Smooth muscle cell (in vitro differentiated cells): ENCODE measurements around the gene P3R3URF. TPM values are rescaled to one million over a fixed set of nuclear protein-coding genes. Genes with fewer than 3 reads are reported as not detected.

Experiments used
- DNase-seq: peaks from one replicate; lab custom pipeline; 2025; ENCODE audit not compliant: unreplicated experiment; lab: John Stamatoyannopoulos, UW
- H2AFZ ChIP-seq: fragments of 200-600 bp; sonication (generic); 2 replicates; pipeline ENCODE4 v1.6.0; 2016; ENCODE audit warnings: antibody characterized with exemption, low read depth, mild to moderate bottlenecking
- H3F3A ChIP-seq: fragments of 200-600 bp; sonication (generic); 2 replicates; pipeline ENCODE4 v1.6.0; 2017; ENCODE audit warnings: antibody characterized with exemption, low read depth
- H3K27ac ChIP-seq: fragments of 200-600 bp; sonication (generic); 2 replicates; pipeline ENCODE4 v1.5.1; 2016; ENCODE audit warnings: low read depth, mild to moderate bottlenecking
- H3K27me3 ChIP-seq: fragments of 200-600 bp; sonication (generic); 2 replicates; pipeline ENCODE4 v1.6.1; 2016; ENCODE audit warnings: low read depth, mild to moderate bottlenecking
- H3K36me3 ChIP-seq: fragments of 200-600 bp; sonication (generic); 2 replicates; pipeline ENCODE4 v1.5.1; 2016; ENCODE audit warnings: low read depth
- H3K4me1 ChIP-seq: fragments of 200-600 bp; sonication (generic); 2 replicates; pipeline ENCODE4 v1.5.1; 2016; ENCODE audit warnings: low read depth
- H3K4me2 ChIP-seq: fragments of 200-600 bp; sonication (generic); 2 replicates; pipeline ENCODE4 v1.6.0; 2016; ENCODE audit warnings: mild to moderate bottlenecking
- H3K4me3 ChIP-seq: fragments of 200-600 bp; sonication (generic); 2 replicates; pipeline ENCODE4 v1.5.1; 2016; ENCODE audit warnings: mild to moderate bottlenecking
- H3K79me2 ChIP-seq: fragments of 200-600 bp; sonication (generic); 2 replicates; pipeline ENCODE4 v1.6.0; 2016; ENCODE audit warnings: low read depth, mild to moderate bottlenecking
- H3K9ac ChIP-seq: fragments of 200-600 bp; sonication (generic); 2 replicates; pipeline ENCODE4 v1.6.0; 2016; ENCODE audit warnings: low read depth
- H3K9me3 ChIP-seq: fragments of 200-600 bp; sonication (generic); replicated peaks from 2 replicates; pipeline ENCODE4 v1.5.1; 2016; ENCODE audit warnings: low read depth
- H4K20me1 ChIP-seq: fragments of 200-600 bp; sonication (generic); 2 replicates; pipeline ENCODE4 v1.6.0; 2016; ENCODE audit warnings: low read depth
- CTCF ChIP-seq: fragments of 200-600 bp; sonication (generic); IDR thresholded peaks from 2 replicates; pipeline ENCODE4 v1.5.1; 2017; ENCODE audit warnings: borderline replicate concordance, mild to moderate bottlenecking, antibody characterized with exemption; ENCODE audit not compliant: insufficient read depth, poor library complexity, severe bottlenecking
- WGBS: methylation state at CpG from one replicate; pipeline ENCODE4 v1.1.7; 2016; ENCODE audit warnings: low lambda C conversion rate; 5-methylcytosine and 5-hydroxymethylcytosine counted together
- polyA plus RNA-seq: library from polyadenylated mRNA; unstranded; fragments of >200 nt; fragmentation: Nextera tagmentation; extraction: Ambion mirVana; gene quantifications from 2 replicates; pipeline ENCODE4 v1.2.1, GENCODE V29; 2016
- total RNA-seq: library from RNA; depleted of rRNA; stranded (reverse); fragments of >200 nt; gene quantifications from 2 replicates; pipeline ENCODE4 v1.2.3, GENCODE V29; 2014

Gene P3R3URF
- total and polyA plus RNA-seq, 2 experiments from 2014 or later: not detected

GRCh38 chr1:46169811-46170454 is 6.4 kb downstream of the P3R3URF start:
- H3K9me3 ChIP-seq: no peaks in the 10 kb centered on the region
- 96% methylated on average over 3 of the region's 3 CpGs for WGBS
- TF ChIP-seq CTCF: no peak
- peaks cover 13% of the 10 kb centered on the region for H3K4me1 ChIP-seq
- DNase-seq: no peak
- H3K27me3 ChIP-seq: no peaks in the 10 kb centered on the region
- no peak overlapping the region for H3K27ac ChIP-seq
- no peaks in the 10 kb centered on the region for H4K20me1 ChIP-seq
- no peak overlapping the region for H3K9ac ChIP-seq
- no peak overlapping the region for H3K4me3 ChIP-seq
- H3K79me2 ChIP-seq: no peaks in the 10 kb centered on the region
- no peak overlapping the region for H3K4me2 ChIP-seq
- no peak overlapping the region for H2AFZ ChIP-seq
- no peaks in the 10 kb centered on the region for H3K36me3 ChIP-seq
- no peaks in the 10 kb centered on the region for H3F3A ChIP-seq

GRCh38 chr1:46168477-46168876 is 7.8 kb downstream of the P3R3URF start:
- no peak overlapping the region for H2AFZ ChIP-seq
- no peaks in the 10 kb centered on the region for H3K79me2 ChIP-seq
- H3K36me3 ChIP-seq: no peaks in the 10 kb centered on the region
- H3K27ac ChIP-seq: no peak overlapping the region
- no peak for DNase-seq
- no peaks in the 10 kb centered on the region for H3K9me3 ChIP-seq
- H3K27me3 ChIP-seq: no peaks in the 10 kb centered on the region
- H3K4me3 ChIP-seq: no peak overlapping the region
- H3K4me2 ChIP-seq: no peak overlapping the region
- H4K20me1 ChIP-seq: no peaks in the 10 kb centered on the region
- H3F3A ChIP-seq: no peaks in the 10 kb centered on the region
- peaks cover 6% of the 10 kb centered on the region for H3K4me1 ChIP-seq
- no peak for TF ChIP-seq CTCF
- no peak overlapping the region for H3K9ac ChIP-seq
- 67% methylated on average over 1 of the region's 1 CpG for WGBS

GRCh38 chr1:46166521-46167462 is 9.5 kb downstream of the P3R3URF start:
- no peak for DNase-seq
- Histone ChIP-seq H3K9me3 (no peaks in the 10 kb centered on the region), H3K9ac (no peak overlapping the region), H3K79me2 (no peaks in the 10 kb centered on the region), H3K4me2 (peak overlapping the region; percentile 84), H3F3A (no peaks in the 10 kb centered on the region), H3K4me1 (no peaks in the 10 kb centered on the region), H3K4me3 (peak overlapping the region; percentile 43), H2AFZ (peak overlapping the region; percentile 71), H4K20me1 (no peaks in the 10 kb centered on the region), H3K27ac (no peak overlapping the region), H3K36me3 (no peaks in the 10 kb centered on the region), H3K27me3 (no peaks in the 10 kb centered on the region)
- 49% methylated on average over 47 of the region's 47 CpGs for WGBS
- TF ChIP-seq CTCF: no peak
